NCI-H510A (cell line): ENCODE data around the gene UCMA.
"Not testable (repeated sequence)": the region's sequence is repeated elsewhere in the genome, so short reads cannot be mapped to it uniquely, and the experiment has no call there.

ENCODE experiments used
- DNase-seq: peaks from one replicate; lab custom pipeline; 2025; lab: John Stamatoyannopoulos, UW

The UCMA gene, protein sequence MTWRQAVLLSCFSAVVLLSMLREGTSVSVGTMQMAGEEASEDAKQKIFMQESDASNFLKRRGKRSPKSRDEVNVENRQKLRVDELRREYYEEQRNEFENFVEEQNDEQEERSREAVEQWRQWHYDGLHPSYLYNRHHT

GRCh38 chr10:13234172-13234571 is at the start of gene UCMA:
TSS of gene UCMA (minus strand) at chr10:13234374. CDS start at chr10:13234258, 116 bp downstream.
- DNase-seq: no peak

DNA sequence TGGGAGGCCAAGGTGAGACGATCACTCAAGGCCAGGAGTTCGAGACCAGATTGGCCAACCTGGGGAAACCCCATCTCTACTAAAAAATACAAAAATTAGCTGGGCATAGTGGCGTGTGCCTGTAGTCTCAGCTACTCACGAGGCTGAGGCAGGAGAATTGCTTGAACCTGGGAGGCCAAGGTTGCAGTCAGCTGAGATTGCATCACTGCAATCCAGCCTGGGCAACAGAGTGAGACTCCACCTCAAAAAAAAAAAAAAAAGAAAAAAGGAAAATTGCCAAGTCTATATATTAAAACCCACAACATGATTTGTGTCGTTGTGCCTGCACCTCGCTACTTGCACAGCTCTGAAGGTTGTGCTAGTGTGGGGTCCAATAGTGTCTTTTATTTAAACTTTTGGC is 48.2 kb upstream of the UCMA start:
- not testable (repeated sequence) for DNase-seq

GRCh38 chr10:13276749-13277365 is 42.7 kb upstream of the UCMA start:
- no peak for DNase-seq

GRCh38 chr10:13276146-13276545 is 42.0 kb upstream of the UCMA start:
- DNase-seq: not testable (repeated sequence)

DNA sequence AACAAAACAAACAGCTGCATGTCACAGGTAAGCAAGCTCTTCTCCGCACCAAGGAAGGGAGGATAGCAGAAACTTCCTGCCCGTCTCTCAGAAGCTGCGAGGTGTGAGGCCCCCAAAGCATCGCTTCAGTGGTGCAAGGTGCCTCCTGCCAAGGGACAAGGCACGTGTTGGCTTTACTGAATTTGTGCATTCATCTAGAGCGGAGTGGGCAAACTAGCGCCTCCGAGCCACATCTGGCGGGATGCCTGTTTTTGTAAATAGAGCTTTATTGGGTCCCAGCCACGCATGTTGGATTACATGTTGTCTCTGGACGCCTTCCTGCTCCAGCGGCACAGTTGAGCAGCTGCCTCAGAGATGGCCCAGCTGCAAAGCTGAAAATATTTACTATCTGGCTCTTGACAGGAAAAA is 38.0 kb upstream of the UCMA start:
- DNase-seq: no peak

GRCh38 chr10:13271552-13272163 is 37.5 kb upstream of the UCMA start:
- no peak for DNase-seq

GRCh38 chr10:13270877-13271551 is 36.8 kb upstream of the UCMA start:
- DNase-seq: no peak

- no peak for DNase-seq
These were observed 34.7 kb upstream of the UCMA start for GRCh38 chr10:13268841-13269240.

DNA sequence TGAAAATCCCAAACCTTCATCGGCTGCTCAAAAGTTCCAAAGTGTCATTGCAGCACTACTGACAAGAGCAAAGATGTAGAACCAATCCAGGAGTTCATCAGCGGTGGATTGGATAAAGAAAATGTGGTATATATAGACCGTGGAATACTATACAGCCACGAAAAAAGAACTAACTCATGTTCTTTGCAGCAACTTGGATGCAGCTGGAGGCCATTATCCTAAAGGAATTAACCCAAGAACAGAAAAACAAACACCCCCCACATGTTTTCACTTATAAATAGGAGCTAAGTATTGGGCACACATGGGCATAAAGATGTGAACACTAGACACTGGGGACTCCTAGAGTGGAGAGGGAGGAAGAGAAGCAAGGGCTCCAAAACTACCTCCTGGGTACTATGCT is 34.1 kb upstream of the UCMA start:
- DNase-seq: no peak

GRCh38 chr10:13263591-13263990 is 29.4 kb upstream of the UCMA start:
- no peak for DNase-seq

DNA sequence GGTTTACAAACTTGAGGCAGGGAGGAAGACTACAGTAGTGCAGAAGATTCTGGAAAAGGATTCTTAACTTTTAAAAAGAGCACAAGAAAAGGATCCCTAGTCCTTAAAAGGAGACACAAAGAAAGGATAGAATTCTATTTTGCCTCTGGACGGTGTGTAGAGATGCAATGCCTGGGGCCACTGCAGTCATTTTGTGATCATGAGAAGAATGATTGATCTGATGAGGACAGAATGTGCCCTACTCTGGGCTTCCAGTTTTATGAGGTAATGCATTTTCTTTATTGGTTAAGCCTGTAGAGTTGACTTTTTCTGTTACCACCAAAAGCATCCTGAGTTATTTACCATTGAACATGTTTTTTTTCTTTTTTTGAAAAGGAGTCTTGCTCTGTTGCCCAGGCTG is 28.3 kb upstream of the UCMA start:
- no peak for DNase-seq

GRCh38 chr10:13257621-13258140 is 23.5 kb upstream of the UCMA start:
- no peak for DNase-seq

DNA sequence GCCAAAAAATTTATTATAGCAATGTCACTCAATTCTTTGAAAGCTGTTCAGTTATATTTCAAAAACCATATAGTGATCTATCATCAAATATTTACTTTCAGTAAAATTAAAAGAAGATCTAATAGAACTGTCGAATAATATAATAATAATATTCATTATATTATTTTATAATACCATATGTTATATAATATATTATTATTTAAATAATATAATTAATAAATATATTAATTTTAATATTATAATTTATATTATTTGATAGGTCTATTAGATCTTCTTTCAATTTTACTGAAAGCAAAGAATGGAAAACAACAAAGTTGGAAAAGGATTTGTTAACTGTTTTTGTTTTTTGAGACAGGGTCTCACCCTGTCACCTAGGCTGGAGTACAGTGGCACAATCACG is 22.5 kb upstream of the UCMA start:
- DNase-seq: no peak

DNA sequence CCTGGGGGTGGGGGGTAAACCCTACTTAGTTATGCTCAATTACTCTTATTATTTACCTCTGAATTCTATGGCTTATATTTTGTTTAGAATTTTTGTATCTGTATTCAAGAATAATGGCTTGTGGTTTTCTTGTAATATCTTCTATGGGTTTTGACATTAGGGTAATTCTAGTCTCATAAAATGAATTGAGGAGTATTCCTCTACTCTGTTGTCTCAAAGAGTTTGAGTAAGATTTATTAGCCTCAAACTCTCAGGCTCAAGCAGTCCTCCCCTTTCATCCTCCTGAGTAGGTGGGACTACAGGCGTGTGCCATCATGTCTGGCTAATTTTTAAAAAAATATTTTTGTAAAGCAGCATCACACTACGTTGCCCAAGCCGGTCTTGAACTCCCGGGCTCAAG is 19.6 kb upstream of the UCMA start:
- no peak for DNase-seq

DNA sequence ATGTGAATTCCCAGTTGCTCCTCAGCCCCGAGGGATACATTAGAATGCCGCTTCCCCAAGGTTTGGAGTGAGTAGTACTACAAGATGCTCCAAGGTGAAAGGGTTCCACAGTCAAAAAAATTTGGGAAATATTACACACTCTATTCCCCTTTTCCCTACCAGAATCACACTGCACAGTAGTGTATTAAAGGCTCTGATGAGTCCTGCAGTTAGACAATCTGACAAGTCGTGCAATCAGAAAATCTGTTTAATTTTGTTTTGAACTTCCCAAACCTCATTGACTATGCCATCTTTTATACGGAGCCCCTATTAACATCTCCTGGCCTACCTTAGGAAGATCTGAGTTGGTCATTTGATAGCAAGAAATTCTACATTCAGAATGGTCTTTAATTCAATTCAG is 13.6 kb upstream of the UCMA start:
- DNase-seq: no peak

DNA sequence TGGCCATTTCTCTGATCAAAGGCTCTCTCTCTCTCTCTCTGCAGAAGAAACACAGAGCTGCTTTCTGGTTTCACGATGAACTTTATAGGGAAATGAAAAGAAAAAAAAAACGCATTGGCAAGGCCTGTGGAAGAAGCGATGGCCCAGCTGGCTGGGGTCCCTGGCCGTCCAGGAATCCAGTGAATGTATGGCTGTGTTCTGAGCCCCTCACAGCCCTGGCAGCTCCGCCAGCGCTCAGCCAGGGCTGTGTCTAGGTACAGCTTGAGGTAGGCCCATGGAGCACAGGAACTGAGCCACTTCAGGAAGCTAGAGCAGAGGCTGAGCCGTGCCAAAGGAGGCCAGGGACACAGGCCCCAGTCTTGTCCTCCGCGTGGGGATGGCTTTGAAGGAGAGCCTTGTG is 13.1 kb upstream of the UCMA start:
- DNase-seq: no peak

DNA sequence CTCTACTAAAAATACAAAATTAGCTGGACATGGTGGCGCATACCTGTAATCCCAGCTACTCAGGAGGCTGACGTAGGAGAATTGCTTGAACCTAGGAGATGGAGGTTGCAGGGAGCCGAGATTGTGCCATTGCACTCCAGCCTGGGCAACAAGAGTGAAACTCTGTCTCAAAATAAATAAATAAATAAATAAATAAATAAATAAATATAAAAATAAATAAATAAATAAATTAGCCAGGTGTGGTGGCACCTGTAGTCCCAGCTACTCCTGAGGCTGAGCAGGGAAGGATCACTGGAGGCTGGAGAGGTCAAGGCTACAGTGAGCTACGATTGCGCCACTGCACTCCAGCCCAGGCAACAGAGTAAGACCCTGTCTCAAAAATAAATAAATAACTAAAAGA is 8.1 kb upstream of the UCMA start:
- DNase-seq: not testable (repeated sequence)

GRCh38 chr10:13241613-13242012 is 7.4 kb upstream of the UCMA start:
- no peak for DNase-seq

GRCh38 chr10:13239923-13240322 is 5.7 kb upstream of the UCMA start:
- no peak for DNase-seq

- DNase-seq: no peak
These were observed 4.3 kb upstream of the UCMA start for GRCh38 chr10:13238271-13239077.

GRCh38 chr10:13236638-13237037 is 2.5 kb upstream of the UCMA start:
- no peak for DNase-seq

DNA sequence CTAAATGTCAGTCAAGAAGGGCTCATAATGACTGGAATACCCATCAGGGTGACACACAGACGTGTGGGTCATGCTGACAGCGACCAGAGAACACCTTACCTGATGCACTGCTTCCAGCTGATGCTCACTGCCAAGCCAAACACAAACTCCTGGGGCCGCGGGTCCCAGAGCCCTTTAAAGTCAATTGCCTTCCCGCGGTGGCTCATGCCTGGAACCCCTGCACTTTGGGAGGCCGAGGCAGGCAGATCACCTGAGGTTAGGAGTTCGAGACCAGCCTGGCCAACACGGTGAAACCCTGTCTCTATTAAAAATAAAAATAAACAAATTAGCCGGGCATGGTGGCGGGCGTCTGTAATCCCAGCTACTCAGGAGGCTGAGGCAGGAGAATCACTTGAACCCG is 562 bp upstream of the UCMA start:
- DNase-seq: not testable (repeated sequence)
